Measurements from ENCODE around the gene PRKCG.

The PRKCG gene

DNA sequence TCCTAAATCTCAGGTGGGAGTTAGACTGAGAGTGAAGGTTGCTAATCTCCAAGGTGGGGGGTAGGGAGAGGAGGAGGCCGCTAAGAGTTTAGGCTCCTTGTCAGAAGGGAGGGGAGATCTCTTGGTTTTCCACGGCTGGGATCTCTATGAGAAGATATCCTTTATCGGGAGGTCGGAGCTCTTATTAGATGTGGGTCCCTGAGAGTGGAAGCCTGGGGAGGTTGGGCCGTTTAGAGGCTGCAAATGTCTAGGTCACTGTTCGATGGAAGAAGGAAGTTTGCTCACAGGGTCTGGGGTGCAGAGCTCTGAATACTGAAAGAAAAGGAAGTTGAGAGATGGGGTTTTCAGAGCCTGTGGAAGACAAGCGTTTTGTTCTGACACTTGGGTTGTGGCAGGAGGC, 10.5 kb upstream of the PRKCG start:
- in situ Hi-C loops (cut with MboI; ENCODE audit: low sequenced_read_pairs) = no loop called here

DNA sequence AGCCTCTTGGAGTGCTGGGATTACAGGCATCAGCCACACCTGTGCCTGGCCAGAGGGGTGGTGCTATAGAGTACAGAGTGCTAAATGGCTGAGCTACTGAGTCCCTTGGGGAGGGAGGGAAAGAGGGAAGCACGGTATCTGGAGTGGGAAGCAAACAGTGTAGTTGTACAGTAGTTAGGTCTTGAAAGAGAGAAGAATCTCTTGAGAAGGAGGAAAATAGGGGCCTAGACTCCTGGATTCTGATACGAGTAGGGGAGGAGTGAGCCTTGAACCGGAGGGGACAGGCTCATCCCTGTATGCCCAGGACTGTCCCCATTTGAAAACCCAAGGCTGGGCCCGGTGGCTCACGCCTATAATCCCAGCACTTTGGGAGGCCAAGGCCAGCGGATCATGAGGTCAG, 9.2 kb upstream of the PRKCG start:
- in situ Hi-C loops (cut with MboI; ENCODE audit: low sequenced_read_pairs) = no loop called here

DNA sequence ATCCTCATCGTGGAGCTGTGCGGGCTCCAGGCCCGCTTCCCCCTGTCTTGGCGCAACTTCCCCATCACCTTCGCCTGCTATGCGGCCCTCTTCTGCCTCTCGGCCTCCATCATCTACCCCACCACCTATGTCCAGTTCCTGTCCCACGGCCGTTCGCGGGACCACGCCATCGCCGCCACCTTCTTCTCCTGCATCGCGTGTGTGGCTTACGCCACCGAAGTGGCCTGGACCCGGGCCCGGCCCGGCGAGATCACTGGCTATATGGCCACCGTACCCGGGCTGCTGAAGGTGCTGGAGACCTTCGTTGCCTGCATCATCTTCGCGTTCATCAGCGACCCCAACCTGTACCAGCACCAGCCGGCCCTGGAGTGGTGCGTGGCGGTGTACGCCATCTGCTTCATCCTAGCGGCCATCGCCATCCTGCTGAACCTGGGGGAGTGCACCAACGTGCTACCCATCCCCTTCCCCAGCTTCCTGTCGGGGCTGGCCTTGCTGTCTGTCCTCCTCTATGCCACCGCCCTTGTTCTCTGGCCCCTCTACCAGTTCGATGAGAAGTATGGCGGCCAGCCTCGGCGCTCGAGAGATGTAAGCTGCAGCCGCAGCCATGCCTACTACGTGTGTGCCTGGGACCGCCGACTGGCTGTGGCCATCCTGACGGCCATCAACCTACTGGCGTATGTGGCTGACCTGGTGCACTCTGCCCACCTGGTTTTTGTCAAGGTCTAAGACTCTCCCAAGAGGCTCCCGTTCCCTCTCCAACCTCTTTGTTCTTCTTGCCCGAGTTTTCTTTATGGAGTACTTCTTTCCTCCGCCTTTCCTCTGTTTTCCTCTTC, 8.0 kb upstream of the PRKCG start:
- in situ Hi-C loops (cut with MboI; ENCODE audit: low sequenced_read_pairs) = no loop called here

DNA sequence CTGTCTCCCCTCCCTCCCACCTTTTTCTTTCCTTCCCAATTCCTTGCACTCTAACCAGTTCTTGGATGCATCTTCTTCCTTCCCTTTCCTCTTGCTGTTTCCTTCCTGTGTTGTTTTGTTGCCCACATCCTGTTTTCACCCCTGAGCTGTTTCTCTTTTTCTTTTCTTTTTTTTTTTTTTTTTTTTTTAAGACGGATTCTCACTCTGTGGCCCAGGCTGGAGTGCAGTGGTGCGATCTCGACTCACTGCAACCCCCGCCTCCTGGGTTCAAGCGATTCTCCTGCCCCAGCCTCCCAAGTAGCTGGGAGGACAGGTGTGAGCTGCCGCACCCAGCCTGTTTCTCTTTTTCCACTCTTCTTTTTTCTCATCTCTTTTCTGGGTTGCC, 7.4 kb upstream of the PRKCG start:
- in situ Hi-C loops (cut with MboI; ENCODE audit: low sequenced_read_pairs) = no loop called here

DNA sequence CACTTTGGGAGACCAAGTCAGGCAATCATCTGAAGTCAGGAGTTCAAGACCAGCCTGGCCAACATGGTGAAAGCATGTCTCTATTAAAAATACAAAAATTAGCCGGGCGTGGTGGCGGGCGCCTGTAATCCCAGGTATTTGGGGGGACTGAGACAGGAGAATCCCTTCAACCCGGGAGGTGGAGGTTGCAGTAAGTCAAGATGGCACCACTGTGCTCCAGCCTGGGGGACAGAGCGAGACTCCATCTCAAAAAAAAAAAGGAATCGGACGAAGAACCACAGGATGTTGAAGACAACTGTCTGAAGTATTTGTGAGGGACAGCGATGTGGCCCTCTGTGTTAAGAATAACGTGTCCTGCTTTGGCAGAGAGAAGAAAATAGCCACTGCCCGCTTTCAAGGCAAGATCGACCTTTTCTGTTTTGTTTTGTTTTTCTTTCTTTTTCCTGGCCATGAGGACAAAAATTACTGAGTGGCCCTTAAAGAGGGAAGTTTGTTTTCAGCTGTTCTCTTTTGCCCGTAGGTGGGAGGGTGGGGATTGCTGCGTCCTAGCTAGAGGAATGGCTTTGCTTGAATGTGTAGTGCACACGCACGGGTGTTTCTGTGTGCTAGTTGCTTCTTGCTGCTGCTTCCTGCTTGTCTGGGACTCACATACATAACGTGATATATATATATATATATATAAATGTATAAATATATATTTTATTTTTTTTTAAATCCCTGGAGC, 6.2 kb upstream of the PRKCG start:
- in situ Hi-C loops (cut with MboI; ENCODE audit: low sequenced_read_pairs) = no loop called here

DNA sequence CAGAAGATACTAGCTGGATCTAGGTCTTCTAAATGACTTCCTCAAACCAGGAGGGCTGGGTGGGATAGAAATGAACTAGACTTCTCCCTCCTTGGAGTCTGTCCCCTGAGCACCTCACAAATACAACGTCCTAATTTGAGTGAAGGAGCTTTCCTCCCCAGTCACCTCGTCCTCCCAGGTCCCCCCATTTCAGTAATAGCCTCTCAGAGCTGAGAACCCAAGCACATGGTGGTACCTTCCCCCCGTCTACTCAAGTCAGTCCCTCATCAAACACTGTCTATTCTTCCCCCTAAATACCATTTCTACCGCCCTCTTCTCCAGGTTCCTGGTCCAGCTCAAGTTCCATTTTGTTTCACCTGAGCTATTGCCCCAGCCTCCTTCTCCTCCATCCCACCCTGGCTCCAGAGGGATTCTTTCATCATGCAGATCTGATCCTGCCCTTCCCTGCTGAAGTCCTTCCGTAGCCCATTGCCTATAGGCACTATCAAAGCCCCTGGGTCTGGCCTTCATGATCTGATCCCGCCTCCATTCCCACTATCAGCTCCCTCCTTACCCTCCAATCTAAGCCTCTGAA, 5.3 kb upstream of the PRKCG start:
- in situ Hi-C loops (cut with MboI; ENCODE audit: low sequenced_read_pairs) = no loop called here

DNA sequence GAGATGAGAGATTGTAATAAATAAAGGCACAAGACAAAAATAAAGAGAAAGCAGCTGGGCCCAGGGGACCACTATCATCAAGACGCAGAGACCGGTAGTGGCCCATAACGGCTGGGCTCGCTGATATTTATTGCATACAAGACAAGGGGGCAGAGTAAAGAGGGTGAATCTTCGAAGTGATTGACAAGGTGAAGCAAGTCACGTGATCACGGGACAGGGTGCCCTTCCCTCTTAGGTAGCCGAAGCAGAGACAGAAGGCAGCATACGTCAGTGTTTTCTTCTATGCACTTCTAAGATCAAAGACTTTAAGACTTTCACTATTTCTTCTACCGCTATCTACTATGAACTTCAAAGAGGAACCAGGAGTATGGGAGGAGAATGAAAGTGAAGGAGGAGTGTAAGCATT, 4.6 kb upstream of the PRKCG start:
- in situ Hi-C loops (cut with MboI; ENCODE audit: low sequenced_read_pairs) = no loop called here

DNA sequence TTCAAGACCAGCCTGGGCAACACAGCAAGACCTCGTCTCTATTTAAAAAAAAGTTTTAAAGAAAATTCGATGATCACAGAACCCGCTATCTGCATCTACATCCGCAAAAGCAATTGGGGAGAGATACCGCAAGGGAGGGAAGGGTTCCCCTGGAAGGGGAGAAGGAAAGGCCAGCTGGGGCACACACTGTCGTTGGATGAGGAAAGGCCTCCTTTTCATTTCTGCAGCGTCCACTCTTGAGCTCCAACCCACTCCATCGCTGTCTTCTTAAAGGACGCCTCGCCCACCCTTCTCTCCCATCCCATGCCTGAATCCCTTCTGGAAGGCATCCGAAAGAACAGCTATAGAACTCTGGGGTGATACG, 3.2 kb upstream of the PRKCG start:
- in situ Hi-C loops (cut with MboI; ENCODE audit: low sequenced_read_pairs) = no loop called here

DNA sequence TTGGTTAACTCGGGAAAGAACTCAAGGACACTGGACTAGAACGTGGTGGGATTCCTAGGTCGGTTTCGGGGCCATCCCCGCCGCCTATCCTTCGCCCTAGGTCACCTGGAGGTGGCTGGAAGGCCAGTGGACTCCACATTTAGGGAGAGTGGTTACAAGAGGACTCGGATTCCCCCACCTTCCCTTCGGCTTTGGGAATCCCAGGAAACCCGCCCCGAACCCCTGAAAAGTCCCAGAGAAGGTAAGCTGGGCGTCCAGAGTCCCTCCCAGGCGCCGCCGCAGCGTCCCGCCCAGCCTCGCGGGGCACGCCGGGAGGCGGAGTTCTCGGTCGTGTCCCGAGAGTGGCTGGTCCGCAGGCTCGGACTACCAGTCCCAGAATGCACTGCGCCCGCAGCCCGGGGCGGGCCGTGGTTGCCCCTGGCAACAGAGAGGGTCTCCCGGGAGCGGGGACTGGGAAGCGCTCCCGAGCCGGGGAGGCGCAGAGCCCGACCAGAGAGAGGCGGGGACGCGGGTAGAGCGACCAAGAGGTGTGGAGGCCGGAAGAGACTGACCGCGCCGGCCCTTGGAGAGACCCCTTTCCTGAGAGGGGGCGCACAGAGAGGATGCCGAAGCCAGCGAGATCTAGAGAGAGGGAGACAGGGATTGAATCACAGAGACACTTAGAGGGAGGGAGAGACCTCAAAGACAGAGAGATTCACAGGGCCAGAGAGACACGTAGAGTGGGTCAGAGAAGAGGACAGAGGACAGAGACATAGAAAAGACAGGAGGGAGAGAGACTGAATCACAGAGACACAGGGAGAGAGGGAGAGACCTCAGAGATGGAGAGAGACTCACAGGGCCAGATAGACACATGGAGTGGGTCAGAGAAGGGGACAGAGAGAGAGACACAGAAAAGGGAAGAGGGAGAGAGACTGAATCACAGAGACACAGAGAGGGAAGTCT, 2.6 kb upstream of the PRKCG start:
- in situ Hi-C loops (cut with MboI; ENCODE audit: low sequenced_read_pairs) = no loop called here

DNA sequence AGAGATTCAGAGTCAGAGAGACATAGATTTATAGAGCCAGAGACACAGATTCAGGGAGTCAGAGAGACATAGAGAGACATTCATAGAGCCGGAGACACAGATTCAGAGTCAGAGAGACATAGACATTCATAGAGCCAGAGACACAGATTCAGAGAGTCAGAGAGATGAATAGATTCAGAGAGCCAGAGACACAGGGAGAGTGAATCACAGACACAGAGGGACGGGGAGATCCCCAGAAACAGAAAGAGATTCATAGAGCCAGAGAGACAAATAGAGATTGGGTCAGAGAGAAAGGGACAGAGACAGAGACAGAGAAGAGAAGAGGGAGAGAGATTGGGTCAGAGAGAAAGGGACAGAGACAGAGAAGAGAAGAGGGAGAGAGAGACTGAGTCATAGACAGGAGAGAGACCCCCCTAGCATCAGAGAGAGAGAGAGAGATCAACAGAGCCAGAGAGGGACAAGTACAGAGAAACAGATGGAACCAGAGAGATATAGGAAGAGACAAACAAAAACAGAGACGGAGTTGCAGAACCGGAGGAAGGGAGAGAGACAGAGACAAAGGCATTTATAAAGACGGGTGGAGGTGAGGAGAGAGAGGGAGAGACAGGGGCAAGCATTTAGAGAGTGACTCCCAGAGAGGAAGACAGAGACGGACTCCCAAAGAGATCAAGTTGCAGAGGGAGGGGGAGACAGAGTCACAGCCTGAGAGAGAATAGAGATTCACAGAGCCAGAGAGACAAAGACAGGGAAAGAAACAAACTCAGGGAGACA, 1.1 kb upstream of the PRKCG start:
- in situ Hi-C loops (cut with MboI; ENCODE audit: low sequenced_read_pairs) = no loop called here

DNA sequence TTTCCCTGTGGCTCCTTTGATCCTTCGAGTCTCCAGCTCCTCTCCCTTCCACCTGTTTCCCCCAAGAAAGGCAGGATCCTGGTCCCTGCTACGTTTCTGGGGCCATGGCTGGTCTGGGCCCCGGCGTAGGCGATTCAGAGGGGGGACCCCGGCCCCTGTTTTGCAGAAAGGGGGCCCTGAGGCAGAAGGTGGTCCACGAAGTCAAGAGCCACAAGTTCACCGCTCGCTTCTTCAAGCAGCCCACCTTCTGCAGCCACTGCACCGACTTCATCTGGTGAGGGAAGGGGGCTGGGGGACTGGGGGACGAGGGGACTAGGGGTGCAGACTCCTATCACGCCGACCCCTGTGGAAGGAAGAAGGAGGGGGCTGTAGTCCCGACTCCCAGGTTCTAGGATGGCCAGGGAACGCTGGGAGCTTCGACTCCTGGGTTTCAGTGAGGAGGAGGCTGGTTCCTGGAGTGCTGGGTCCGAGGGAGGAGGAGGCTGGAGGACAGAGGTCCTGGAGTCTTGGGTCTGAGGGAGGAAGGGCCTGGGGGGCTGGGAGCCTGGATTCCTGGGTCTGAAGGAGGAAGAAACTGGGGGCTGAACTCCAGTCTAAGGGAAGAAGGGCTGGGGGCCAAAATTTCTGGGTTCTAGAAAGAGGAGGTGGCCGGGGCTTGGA, 524 bp downstream of the PRKCG start:
- in situ Hi-C loops (cut with MboI; ENCODE audit: low sequenced_read_pairs) = no loop called here

DNA sequence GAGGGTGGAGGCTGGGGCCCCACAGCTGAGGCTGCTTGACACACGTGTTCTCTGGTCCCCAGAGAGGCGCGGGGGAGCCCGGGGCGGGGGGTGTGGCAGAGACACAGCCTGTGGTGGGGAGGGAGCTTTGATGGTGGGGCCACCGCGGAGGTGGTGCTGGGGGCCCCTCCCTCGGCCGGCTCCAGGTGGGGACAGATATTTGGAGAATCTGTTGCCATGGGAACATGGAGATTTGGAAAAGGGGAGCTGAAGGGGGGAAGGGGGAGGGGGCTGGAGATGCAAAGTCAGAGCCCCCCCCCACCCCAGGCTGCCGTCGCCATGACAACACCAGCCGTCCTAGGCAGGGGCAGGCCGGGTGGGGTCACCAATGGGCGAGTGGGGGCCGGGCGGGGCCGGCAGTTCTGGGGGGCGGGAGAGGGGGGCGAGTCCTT, 1.2 kb downstream of the PRKCG start:
- in situ Hi-C loops (cut with MboI; ENCODE audit: low sequenced_read_pairs) = no loop called here

DNA sequence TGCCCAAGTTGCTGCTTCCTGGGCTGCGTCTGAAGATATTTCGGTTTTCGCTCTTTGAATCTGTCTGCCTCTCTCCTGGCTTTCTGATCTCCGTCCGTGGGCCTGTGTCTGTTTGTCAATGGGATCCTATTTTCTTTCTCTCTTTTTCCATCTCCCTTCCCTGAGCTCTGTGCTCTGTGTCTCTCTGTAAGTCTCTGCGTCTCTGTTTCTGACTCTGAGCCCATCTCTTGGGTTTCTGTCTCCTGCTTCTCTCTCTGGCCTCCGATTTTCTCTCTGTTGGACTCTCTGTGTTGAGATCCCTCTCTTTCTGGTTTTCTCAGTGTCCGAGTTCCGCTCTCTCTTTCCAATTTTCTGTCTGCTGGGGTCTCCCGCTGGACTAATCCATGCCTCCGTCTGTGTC, 1.7 kb downstream of the PRKCG start:
- in situ Hi-C loops (cut with MboI; ENCODE audit: low sequenced_read_pairs) = no loop called here

DNA sequence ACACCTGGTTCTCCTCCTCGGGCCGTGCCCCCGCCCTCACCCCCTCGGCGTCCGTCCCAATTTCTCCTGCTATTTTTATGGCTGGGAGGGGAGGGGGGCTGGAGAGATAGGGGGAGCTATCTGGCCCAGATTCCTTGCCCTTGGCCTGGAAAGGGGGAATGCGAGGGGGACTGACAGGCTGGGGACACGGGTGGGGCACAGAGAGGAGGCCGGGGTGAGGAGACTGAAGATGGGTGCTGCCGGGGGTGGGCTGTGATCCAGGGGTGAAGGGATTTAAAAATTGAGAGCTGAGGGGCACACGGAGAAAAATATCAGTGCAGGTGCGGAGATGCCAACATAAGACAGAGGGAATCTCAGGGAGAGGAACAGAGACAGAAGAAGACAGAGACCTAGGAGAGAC, 2.3 kb downstream of the PRKCG start:
- in situ Hi-C loops (cut with MboI; ENCODE audit: low sequenced_read_pairs) = no loop called here

DNA sequence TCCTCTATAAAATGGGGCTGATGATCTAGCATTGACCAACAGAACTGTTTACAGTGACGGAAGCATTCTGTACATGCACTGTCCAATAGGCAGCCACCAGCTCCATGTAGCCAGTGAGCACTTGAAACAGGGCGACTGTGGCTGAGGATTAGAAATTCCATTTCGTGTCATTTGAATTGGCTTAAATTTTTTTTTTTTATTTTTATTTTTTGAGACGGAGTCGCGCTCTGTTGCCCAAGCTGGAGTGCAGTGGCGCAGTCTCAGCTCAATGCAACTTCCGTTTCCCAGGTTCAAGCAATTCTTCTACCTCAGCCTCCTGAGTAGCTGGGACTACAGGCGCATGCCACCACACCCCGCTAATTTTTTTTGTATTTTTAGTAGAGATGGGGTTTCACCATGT, 3.0 kb downstream of the PRKCG start:
- in situ Hi-C loops (cut with MboI; ENCODE audit: low sequenced_read_pairs) = no loop called here

DNA sequence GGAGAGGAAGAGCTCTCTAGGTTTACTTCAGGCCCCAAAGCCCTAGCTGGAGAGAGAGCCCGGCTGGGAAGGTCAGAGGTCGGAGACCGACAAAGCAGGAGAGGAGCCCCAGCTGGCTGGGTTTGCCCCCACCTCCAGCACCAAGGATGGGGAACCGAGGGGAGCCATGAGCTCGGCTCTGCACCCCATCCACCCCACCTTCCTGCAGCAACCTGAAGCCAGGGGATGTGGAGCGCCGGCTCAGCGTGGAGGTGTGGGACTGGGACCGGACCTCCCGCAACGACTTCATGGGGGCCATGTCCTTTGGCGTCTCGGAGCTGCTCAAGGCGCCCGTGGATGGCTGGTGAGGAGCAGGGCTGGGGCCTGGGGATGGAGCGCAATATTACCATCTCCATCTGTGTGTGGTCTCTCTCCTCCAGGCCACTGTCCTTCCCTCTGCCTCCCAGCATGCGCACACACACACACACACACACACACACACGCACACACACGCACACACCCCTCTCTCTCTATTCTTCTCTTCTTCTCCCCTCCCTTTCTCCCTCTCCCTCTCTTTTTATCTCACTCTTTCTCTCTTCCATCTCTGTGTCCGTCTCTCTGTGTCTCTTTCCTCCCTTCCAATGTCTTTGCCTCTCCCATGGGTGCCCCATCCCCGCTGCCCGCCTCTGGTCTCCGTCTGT, 10.4 kb downstream of the PRKCG start:
- in situ Hi-C loops (cut with MboI; ENCODE audit: low sequenced_read_pairs) = no loop called here

DNA sequence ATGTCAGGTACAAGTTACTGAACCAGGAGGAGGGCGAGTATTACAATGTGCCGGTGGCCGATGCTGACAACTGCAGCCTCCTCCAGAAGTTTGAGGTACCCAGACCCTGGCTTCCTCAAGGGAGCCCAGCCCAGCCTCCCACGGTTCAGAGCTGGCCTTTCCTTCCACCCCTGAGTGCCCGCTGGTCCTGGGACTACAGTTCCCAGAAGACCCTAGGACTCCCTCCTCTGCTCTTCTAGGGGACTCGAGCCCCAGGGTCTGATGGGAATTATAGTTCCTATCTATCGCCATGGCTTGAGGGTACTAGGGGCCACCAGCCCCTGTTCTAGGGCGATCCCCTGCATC, 11.0 kb downstream of the PRKCG start:
- in situ Hi-C loops (cut with MboI; ENCODE audit: low sequenced_read_pairs) = no loop called here

DNA sequence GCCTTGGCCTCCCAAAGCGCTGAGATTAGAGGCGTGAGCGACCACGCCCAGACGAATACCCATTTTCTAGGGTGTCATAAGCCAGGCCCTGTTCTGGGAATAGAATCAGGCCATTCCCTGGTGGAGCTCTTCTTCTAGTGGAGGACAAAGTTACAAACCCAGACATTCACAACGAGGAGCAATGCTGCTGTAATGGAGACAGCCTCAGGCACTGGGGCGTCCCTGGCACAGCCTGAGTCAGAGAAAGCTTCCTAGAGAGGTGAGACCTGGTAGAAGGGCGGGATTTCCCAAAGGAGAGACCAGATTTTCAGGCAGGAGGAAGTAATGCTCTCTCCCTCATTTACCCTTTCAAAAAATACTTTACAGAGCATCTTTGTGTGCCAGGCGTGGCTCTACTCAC, 12.7 kb downstream of the PRKCG start:
- in situ Hi-C loops (cut with MboI; ENCODE audit: low sequenced_read_pairs) = no loop called here

DNA sequence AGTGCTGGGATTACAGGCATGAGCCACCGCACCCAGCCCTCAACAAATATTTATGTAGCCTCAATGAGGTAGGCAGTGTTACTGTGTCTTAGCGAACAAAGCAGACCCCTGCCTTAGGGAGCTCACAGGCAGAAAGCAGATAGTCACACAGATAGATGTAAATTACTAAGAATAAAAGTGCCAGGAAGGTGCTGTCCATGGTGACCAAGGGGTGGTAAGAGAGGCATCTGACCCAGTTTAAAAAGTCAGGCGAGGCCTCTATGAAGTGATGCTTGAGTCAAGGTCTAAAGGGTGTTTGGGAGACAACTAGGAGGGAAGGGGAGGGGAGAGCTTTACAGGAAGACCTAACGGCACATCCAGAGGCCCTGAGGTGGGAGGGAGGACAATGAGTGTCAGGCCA, 14.7 kb downstream of the PRKCG start:
- in situ Hi-C loops (cut with MboI; ENCODE audit: low sequenced_read_pairs) = no loop called here

All from hTERT RPE-1 (cell line).